UCSD-AML1 (cell line): ENCODE measurements around the gene RPUSD1.
"Not testable (repeated sequence)": the region's sequence is repeated elsewhere in the genome, so short reads cannot be mapped to it uniquely, and the experiment has no call there.

ENCODE experiments used
- DNase-seq: peaks from one replicate; lab custom pipeline; 2025; ENCODE audit not compliant: unreplicated experiment; lab: John Stamatoyannopoulos, UW

RPUSD1 gene

DNA sequence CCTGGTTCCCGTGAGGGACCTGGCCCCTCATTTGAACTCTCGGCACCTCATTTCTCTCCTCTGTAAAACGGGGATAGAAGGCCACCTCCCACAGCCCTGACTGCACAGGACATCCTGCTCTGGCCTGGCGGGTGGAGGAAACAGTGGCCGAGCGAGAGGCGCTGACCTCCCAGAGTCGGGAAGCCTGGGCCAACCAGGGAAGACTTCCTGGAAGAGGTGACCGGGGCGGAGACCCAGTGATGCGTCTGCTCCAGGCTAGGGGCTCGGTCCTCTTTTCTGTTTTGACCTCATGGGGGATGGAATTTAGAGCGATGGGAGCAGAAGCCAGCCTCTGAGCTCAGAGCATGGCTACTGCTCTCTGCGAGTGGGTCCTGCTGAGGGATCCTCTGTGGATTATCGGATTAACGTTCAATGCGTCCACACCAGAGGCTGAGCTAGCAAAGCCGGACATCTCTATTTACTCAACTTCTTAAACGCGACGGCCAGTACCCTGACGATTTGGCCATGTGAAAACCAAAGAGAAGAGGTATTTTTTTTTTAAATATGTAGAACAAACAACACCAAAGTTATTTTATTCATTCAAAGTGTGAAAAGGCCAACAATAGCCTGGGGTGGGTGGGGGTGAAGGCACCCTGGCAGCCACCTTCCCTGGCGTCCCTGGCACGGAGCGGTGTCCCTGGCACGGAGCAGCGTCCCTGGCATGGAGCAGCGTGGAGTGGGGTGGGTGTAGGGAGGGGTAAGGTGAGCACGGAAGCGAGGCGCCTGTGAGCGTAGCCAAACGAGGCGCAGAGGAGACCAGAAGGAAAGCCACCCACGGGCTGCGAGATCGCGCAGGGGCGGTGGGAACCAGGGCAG, 36.8 kb downstream of the RPUSD1 start:
- DNase-seq = no peak

DNA sequence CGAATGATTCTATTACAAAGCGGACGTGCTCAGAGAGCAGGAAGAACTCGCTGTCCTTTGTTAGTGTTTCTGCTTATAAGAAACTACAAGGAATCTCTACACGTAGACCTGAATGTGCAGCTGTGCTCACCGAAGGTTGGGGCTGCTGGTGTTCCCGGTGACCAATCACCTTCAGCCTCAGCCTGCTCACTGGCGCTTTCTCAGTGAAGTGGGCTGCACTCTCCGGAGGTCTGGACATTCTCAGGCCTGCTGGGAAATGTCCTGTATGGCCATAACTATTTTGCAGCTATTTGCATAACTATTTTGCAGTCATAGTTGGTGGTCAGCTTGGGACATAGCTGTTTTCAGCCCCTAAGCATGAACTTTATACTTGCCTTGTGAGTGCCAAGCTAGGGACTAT, 37.7 kb downstream of the RPUSD1 start:
- no peak for DNase-seq

GRCh38 chr16:749010-749409, 39.2 kb downstream of the RPUSD1 start:
- DNase-seq = no peak

GRCh38 chr16:747978-748746, 40.0 kb downstream of the RPUSD1 start:
- DNase-seq = no peak

DNA sequence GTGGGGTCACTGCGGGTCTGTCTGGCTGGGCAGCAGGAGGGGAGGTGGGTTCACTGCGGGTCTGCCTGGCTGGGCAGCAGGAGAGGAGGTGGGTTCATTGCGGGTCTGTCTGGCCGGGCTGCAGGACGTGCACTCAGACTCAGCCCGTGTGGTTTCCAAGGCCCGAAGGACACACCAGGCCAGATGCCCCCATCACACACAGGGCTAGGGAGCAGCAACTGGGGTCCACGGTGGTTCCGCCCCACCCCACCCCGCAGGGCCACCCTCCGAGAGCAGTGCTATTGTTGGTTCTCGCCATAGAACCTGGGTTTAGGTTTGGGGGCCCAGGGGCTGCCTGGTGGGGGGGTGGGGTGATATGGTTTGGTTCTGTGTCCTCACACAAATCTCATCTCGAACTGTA, 41.5 kb downstream of the RPUSD1 start:
- no peak for DNase-seq

GRCh38 chr16:745739-746138, 42.4 kb downstream of the RPUSD1 start:
- DNase-seq = peak; percentile 21

GRCh38 chr16:743794-744500, 44.2 kb downstream of the RPUSD1 start:
- no peak for DNase-seq

DNA sequence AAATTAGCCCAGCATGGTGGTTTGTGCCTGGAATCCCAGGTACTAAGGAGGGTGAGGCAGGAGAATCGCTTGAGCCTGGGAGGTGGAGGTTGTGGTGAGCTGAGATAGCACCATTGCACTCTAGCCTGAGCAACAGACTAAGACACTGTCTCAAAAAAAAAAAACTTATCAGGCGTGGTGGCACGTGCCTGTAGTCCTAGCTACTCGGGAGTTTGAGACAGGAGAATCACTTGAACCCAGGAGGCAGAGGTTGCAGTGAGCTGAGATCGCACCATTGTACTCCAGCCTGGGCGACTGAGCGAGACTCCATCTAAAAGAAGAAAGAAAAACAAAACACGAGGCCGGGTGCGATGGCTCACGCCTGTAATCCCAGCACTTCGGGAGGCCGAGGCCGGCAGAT, 45.3 kb downstream of the RPUSD1 start:
- not testable (repeated sequence) for DNase-seq

DNA sequence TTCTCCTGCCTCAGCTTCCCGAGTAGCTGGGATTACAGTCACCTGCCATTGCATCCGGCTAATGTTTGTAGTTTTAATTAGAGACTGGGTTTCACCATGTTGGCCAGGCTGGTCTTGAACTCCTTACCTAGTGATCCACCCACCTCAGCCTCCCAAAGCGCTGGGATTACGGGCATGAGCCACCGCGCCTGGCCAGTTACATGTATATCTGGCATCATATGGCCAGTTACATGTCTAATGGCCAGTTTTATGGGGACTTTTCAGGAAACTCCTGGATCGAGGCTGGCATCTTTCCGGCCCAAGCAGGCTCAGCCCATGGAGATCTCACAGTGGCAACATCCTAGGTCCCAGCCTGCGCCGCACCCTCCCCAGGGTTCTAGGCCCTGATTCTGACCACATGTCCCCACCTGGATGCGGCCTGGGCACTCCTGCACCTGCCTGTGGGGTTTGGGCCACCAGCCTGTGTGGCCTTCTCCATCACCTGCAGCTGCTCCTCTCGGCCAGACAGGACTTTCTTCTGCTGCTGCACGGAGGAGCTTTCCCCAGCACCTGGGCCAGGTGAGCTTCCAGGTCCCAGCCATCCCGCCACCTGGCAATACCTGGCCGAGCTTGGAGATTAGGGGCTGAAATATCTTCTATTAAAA, 46.1 kb downstream of the RPUSD1 start:
- no peak for DNase-seq

DNA sequence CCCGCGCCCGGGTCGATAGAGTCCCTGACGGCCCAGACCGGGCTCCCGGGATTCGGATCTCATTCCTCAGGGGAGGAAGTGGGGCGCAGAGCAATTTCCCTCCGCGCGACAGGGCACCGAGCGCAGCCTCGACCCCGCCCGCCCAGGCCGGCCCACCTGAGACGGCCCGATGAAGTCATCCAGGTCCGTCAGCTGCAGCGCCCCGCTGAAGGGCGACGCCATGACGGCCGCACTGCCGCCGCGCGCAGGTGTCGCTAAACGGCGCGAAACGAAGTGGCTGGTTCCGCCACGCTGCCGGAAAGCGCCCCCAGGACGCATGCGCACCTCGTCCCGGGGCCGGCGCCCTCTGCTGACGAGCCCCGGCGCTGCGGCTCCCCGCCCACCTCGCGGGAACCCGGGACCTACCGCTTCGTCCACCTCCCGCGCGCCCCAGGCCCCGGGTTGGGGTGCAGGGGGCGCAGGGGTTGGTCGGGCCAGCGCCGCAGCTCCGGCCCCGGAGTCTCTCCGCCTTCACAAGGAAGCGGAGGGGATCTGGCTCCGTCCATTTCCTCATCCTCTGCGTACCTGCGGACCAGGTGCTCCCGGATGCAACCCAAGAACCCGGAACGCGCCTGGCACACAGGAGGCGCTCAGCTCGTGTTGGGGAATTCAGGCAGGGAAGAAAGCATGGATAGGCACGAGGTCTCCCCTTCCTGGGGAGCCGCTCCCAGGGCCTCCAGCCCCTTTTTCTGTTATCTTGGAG, 47.2 kb downstream of the RPUSD1 start, which contains the start of gene CIAO3:
Gene CIAO3 (minus strand): TSS at position 234 of the 742 bp plus-strand sequence. CDS start 12 bp downstream, at position 222.
- DNase-seq = peak; percentile 91

DNA sequence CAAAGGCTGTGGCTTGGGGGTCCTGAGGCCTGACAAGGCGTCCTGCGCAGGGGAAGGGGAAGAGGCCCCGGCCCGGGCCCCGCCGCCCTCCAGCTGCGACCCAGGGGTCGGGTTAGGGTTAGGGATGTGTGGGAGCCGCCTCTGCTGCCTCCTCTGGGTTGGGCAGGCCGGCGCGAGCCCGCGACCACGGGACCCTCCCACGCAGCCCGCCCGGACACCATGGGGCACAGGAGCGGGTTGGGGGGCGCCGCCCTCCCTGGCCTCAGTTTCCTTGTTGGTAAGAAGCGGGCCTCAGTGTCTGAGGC, 47.8 kb downstream of the RPUSD1 start:
- no peak for DNase-seq

DNA sequence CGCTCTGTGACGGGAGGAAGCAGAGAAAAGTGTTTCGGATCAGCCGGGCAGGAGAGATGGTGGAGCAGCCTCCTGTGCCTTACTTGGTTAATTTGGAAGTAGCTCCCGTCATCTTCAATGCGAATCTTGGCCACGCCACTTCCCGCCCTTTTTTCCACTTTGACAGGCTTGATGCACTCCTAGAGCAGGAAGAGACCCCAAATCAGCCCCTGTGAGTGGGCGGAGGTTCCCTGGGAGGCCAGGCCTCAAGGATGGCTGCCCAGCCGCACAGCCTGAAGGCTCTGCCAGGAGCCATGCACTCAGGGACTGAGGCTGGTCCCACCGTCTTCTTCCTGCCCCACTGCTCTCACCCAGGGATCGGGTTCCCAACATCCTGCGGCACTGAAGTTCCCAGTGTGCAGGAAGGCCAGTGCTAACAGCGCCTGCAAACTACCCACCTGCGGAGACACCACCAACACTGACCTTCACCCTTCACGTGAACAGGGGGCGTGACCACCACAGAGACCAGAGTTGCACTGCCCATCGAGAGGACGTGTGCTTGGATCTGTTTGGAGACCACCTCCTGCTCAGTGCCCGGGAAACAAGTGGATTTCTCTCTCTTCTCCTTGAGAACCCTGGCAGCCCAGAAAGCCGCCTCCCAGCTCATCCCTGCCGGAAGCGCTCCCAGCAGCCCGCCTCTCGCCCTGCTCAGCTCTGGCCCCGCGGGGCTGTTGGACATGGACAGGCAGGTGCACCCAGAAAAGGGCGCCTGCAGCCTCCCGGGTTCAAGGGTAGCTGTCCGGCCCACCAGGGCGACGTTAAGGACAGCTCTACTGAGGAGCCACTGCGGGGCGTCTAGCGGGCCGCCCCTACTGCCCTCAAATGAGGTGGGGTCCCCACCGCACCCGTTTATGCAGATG, 48.4 kb downstream of the RPUSD1 start:
- no peak for DNase-seq

- no peak for DNase-seq
Measured at GRCh38 chr16:736936-737481, 51.2 kb downstream of the RPUSD1 start.

DNA sequence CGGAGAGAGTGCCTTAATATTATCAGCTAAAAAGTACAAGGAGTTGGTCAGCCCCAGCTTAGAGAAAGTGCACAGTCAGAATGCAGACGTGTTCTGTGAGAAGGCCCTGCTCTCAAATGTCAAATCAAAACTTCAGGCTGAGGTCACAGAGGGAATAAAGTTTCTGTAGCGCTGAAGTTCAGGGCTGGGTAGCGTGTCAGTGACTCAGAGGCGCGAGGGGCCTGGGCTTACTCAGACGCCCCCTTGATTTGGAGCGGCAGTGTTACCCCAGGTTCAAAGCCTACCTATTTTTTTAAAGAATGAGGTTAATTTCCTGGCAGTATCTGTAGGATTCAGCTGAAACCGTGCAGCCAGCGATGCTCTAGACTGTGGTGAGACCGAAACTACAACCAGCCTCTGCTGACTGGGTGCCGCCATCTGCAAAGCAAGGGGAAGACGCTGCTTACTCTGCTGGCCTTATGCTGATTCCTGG, 52.2 kb downstream of the RPUSD1 start:
- no peak for DNase-seq

DNA sequence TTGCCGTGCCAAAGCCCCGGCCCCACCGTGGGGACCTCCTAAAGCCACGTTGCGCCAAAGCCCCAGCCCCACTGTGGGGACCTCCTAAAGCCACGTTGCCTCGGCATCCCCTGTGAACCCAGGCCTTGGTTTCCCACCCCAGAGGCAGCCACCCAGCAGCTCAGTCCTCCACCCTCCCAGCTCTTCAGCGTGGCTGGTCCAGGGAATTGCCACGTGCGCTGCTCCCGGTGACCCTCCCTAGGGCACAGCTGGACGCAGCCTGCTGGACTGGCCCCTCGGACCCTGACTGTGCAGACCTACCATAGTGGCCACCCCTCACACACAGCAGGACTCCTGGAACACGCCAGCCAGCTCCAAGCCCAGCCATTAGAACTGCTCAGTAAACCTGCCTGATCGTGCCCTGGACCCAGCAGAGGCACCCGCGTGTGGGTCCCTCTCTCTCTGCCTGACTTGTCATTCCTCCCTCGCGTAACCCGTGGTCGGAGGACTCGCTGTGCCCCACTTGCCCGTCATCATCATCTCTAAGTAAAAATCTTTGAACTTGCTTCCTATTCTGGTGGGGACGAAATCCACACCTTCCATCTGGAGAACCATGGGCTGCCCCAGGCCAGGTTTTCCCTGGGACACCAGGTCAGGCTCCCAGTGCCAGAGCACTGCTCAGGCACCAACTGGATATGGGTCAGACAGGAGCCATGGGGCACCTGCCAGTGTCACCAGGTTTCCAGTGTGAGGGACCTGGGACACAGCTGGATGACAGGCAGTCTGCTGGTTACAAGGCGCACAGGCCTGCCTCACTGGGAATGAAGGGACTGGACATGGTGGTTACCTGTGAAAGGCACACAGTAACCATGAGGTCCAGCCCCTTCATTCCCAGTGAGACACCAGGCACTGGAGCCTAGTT, 53.0 kb downstream of the RPUSD1 start:
- DNase-seq = no peak
